Cerebellar cortex (tissue), 1 donor: ENCODE data around the gene ICA1.
"Not testable (repeated sequence)": the region's sequence is repeated elsewhere in the genome, so short reads cannot be mapped to it uniquely, and the experiment has no call there.

Experiments
- DNase-seq: peaks from one replicate; pipeline ENCODE4 v3.0.0-alpha.2; 2015; ENCODE audit warnings: low spot score

ICA1 gene

GRCh38 chr7:8261711-8262695, at the start of gene ICA1:
ICA1 (minus strand) TSS chr7:8262167; CDS start chr7:8235926, 26,241 bp downstream.
- DNase-seq, result peak; percentile 67

GRCh38 chr7:8310876-8311275, 48.9 kb upstream of the ICA1 start:
- no peak for DNase-seq

- DNase-seq, result no peak
Measured at GRCh38 chr7:8305625-8306388, 43.8 kb upstream of the ICA1 start.

GRCh38 chr7:8305104-8305503, 43.1 kb upstream of the ICA1 start:
- DNase-seq, result no peak

GRCh38 chr7:8303904-8304528, 42.0 kb upstream of the ICA1 start:
- no peak for DNase-seq

- not testable (repeated sequence) for DNase-seq
Measured at GRCh38 chr7:8297023-8297422, 35.1 kb upstream of the ICA1 start.

- no peak for DNase-seq
Measured at GRCh38 chr7:8296362-8296659, 34.3 kb upstream of the ICA1 start.

- DNase-seq, result peak; percentile 94
Measured at GRCh38 chr7:8295638-8296361, 33.8 kb upstream of the ICA1 start.

GRCh38 chr7:8291397-8292141, 29.6 kb upstream of the ICA1 start:
- DNase-seq, result no peak

GRCh38 chr7:8290645-8291308, 28.8 kb upstream of the ICA1 start:
- peak; percentile 58 for DNase-seq

- no peak for DNase-seq
Measured at GRCh38 chr7:8286118-8286517, 24.2 kb upstream of the ICA1 start.

- no peak for DNase-seq
Measured at GRCh38 chr7:8285155-8285554, 23.2 kb upstream of the ICA1 start.

GRCh38 chr7:8284606-8285005, 22.6 kb upstream of the ICA1 start:
- no peak for DNase-seq

- no peak for DNase-seq
Measured at GRCh38 chr7:8283968-8284367, 22.0 kb upstream of the ICA1 start.

- no peak for DNase-seq
Measured at GRCh38 chr7:8282871-8283270, 20.9 kb upstream of the ICA1 start.

GRCh38 chr7:8282162-8282561, 20.2 kb upstream of the ICA1 start:
- DNase-seq, result no peak

GRCh38 chr7:8278183-8278582, 16.2 kb upstream of the ICA1 start:
- no peak for DNase-seq

GRCh38 chr7:8277394-8277982, 15.5 kb upstream of the ICA1 start:
- no peak for DNase-seq

- no peak for DNase-seq
Measured at GRCh38 chr7:8274589-8274988, 12.6 kb upstream of the ICA1 start.

GRCh38 chr7:8271960-8272359, 10.0 kb upstream of the ICA1 start:
- DNase-seq, result no peak
